ELR (cell line): ENCODE data around the gene ACVR1B.

Experiments
- DNase-seq: peaks from one replicate; pipeline ENCODE4 v3.0.0-alpha.2; 2015; ENCODE audit warnings: low read depth

Gene ACVR1B

GRCh38 chr12:52044292-52044983, 92.9 kb downstream of the ACVR1B start:
- no peak for DNase-seq

GRCh38 chr12:52045794-52046199, 94.3 kb downstream of the ACVR1B start:
- no peak for DNase-seq
